Measurements from ENCODE around the gene LRWD1.
"Not testable (repeated sequence)": the region's sequence is repeated elsewhere in the genome, so short reads cannot be mapped to it uniquely, and the experiment has no call there.

The LRWD1 gene

DNA sequence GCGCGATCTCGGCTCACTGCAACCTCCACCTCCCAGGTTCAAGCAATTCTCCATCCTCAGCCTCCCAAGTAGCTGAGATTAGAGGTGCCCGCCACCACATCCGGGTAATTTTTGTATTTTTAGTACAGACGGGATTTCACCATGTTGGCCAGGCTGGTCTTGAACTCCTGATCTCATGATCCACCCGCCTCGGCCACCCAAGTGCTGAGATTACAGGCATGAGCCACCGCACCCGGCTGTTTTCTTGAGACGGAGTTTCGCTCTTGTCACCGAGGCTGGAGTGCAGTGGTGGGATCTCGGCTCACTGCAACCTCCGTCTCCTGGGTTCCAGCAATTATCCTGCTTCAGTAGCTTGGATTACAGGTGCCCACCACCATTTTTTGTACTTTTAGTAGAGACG is 33.5 kb downstream of the LRWD1 start:
- not testable (repeated sequence) for DNase-seq

DNA sequence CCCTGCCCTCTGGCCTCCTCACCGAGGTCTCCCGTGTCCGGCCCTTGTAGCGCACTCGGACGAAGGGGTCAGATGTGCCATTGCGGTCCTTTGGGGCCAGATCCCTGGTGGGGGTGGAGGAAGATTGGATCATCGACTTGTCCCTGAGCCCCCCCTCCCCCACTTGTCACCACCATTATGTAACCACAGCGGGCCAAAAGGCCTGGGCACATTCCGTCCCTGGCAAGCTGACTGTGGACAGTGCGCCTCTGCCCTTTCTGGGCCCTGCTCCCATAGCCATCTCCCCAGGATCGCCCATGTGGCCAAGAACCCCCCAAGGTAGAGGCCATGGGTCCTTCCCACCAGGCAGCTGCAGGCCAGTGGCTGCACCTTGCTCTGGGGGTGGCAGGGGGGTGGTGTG is 38.4 kb downstream of the LRWD1 start:
- DNase-seq, result not testable (repeated sequence)

DNA sequence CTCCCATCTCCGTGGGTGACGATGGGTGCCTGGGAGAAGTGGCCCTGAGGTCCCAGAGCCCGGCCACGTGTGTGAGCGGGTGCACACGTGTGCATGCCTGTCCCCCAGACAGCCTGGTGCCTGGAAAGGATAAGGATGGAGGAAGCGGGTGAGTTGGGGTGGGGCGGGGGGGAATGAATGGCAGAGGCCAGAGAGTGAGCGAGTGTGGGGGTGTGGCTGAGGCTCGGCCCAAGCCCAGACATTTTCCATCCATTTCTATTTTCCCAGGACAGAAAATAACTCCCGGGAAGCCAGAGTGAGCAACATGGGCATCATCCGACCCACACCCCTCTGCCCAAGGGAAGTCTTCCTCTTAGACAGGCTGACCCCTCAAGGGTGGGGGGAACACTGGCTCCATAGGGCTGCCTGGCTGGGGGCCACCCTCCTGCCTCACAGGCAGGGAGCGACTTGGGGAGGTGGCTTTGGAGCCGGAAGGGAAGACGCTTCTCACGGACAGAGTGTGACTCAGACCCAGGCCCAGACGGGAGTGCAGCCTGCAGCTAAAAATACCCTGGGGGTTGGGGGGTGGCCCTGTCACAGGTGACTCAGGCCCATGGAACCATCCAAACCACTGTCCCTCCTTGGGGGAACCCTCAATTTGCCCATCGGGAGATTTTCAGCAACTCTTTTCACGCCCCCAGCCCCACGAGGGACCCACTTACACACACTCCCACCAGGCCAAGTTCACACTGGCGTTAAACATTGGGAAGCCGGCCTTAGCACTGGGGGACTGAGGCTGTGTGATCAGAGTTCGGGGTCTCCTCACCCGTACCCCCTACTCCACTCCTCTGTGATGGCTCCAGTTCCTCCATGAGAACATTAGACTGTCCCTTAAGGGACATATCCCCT is 40.8 kb downstream of the LRWD1 start:
- DNase-seq, result not testable (repeated sequence)

DNA sequence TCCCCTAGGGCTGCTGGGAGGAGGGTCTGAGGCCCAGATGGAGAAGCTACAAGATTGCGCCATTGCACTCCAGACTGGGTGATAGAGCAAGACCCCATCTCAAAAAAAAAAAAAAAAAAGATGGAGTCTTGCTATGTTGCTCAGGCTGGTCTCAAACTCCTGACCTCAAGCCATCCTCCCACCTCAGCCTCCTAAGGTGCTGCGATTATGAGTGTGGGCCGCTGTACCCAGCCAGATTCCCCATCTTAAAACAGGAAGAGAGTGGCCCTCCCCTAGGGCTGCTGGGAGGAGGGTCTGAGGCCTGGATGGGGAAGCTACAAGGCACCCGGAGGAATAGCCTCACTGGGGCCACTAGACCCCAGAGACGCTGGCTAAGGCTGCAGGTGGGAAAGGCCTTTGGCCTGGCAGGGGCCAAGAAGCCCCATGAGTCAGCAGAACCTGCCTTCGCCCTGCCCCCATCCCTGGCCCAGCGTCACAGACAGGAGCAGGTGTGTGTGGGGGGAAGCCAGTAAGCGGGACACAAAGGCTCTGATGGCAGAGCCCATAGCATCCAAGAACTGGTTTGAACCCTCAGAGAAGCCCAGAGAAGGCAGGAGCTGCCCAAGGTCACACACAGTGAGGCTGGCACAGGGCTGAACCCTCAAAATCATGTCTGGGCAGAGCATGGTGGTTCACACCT is 42.8 kb downstream of the LRWD1 start:
- DNase-seq, result not testable (repeated sequence)

DNA sequence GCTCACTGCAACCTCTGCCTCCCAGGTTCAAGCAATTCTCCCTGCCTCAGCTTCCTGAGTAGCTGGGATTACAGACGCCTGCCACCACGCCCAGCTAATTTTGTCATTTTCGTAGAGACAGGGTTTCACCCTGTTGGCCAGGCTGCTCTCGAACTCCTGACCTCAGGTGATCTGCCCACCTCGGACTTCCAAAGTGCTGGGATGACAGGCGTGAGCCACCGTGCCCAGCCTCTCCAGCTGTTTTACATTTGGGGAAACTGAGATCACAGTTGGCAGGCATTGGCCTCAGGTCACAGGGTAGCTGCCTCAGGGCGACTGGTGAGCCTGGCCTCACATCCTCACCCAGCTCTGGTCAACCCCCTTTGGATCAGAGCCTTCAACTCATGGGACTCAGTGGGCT is 45.8 kb downstream of the LRWD1 start:
- DNase-seq, result not testable (repeated sequence)

DNA sequence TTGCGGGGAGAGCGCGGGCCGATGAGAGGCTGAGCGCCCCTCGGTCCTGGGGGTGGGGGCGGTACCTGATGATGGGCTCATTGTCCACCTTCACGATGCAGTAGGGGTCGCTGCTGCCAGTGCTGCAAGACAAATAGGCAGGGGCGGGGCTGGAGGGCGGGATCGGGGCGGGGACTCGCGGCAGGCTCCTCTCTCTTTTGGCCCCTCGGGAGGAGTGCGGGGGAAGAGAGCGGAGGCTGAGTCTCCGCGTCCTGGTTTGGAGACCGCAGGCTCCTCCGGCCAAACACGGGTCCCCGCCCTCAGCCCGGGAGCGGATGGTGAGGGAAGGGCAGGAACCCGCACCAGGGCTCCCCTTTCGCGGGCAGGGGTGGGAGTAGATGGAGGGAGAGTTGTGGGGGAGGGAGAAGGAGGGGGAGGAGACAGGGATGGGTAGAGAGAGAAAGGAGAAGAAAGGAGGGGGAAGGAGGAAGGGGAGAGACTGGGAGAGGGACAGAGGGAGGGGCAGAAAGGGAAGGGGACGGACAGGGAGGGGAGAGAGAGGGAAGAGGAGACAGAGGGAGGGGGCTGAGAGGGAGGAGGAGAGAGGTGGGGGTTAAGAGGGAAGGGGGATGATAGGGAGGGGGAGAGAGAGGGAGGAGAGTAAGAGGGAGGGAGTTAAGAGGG is 47.2 kb downstream of the LRWD1 start:
- DNase-seq, result not testable (repeated sequence)

DNA sequence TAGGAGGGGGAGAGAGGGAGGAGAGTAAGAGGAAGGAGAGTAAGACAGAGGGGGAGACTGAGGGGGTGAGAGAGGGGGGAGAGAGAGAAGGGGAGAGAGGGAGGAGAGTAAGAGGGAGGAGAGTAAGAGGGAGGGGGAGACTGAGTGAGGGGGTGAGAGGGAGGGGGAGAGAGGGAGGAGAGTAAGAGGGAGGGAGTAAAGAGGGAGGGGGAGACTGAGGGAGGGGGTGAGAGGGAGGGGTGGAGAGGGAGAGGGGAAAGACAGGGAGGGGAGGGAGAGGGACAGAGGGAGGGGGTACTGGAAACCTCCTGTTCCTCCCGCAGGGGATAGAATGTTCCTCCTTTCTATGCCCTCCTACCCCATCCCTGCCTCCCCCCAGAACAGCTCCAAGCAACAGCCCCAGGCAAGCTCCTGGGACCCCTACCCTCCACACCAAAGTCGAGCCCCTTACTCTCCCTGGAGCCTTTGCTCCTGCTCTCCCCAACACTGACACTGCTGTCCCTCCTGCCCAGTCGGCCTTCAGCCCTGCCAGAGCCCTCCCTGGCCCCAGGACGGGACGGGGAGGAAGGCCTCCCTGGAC is 47.9 kb downstream of the LRWD1 start:
- not testable (repeated sequence) for DNase-seq

DNA sequence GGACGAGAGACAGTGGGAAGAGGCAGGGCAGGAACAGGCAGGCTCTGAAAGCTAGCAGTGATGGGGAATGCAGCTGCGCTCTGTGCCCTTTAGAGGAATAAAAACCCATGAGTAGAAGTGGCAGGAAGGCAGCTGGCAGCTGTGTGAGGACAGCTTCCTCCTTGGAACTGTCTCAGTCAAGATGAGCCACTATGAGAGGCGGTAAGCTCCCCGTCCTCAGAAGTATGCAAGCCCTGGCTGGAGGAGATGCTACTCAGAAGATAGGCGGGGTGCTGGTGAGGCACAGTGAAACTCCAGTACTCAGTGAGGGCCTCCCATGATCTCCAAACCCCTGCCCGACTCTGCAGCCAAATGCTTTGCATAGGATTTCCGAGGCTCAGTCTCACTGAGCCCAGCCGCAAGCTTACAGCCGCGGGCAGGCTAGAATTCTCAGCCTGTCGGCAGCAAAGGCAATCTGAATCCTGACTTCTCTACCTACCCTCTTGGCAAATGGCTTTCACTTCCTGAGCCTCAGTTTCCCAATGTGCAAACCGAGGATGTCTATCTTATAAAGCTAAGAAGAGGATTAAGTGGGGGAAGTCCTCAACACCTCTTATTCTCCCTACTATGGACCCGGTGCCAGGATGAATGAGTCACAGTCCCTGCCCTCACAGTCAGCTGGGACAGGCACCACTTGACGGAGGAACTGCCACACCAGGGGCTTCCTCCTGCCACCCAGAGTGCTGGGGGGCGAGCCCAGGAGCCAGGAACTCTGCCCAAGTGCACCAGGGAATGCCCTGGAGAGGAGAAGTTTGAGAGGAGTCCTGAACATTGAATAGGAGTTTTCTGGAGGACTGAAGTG is 50.3 kb downstream of the LRWD1 start:
- not testable (repeated sequence) for DNase-seq

DNA sequence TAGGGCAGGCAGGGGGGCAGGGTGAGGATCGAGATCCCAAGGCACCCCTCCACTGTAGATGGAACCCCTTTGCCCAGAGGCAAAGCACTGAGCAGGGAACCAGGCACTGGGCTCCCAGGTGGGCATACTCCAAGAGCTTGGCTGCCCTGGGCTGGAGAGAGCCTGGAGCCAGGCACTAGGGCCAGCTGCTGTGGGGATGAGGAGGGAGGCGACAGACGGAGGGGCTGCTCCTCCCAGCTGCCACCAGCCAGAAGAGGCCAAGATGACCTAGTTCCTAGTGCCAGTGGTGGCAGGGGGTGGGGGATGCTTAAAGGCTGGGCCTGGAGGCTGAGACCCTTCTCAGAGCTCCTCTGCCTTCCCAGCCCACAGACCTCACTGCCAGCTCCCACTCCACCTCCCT is 51.1 kb downstream of the LRWD1 start:
- not testable (repeated sequence) for DNase-seq

DNA sequence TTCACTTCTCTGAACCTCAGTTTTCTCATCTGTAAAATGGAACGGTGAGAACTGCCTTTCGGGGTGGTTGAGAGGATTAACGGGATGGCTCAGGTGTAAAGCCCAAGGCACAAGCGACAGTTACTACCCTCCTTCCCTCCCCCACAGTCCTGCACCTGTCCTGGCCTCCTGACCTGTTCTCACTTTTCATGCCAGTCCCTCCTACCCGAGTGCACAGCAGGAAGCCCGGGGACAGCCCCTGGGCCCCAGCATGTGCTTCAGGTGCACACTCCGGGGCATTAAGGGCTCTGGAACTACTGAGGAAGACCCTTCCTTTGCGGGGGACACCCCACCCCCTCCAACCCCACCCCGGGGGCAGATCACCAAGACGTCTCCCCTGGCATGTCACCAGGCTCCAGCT is 52.2 kb downstream of the LRWD1 start:
- DNase-seq, result not testable (repeated sequence)

DNA sequence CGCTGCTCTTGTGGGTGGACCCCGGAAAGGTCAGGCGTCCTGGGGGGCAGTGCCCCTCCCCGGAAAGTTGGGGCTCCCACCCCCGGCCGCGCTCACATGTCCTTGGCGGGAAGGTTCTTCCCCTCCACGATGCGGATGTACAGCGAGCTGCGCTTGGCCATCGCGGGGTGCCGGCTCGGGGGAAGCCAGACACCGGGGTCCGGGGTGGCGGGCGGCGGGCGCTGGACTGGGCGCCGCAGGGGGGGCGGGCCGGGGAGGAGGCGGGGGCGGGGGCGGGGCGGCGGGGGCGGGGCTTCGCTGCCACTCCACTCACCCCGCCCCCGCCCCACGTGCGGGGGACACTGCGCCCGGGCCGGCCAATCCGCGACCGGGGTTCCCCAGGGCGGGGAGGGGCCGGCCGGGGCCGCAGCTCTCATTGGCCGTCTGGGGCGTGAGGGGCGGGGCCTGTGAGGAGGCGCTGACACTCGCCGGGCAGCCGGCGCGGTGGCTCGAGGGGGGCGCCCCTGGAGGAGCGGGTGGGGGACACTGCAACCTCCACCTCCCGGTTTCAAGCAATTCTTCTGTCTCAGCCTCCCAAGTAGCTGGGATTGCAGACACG is 52.9 kb downstream of the LRWD1 start, which contains the start of gene RASA4B:
Gene RASA4B, minus strand, starts transcription at position 228 of the 598 bp plus-strand sequence. Its CDS starts 67 bp downstream, at position 161.
- DNase-seq, result not testable (repeated sequence)

DNA sequence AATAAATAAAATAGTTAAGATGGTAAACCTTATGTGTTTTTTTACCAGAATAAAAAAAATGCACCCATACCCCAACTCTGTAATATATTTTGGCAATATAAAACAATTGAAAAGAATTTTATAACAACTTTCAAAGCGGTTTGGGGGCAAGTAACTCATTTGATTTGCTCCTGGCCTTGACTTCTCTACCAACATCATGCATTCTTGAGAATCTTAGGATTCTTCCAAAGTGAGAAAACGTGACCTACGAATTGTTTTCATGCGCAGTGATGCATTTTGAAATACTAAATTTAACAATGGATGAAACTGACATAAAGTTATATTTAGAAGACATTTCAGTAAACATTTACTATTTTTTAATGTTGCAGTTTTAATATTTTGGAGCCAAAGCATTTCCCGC is 56.0 kb downstream of the LRWD1 start:
- DNase-seq, result not testable (repeated sequence)
